Measurements from ENCODE around the gene SLC17A1.
"Not testable (repeated sequence)": the region's sequence is repeated elsewhere in the genome, so short reads cannot be mapped to it uniquely, and the experiment has no call there.

SLC17A1 gene

DNA sequence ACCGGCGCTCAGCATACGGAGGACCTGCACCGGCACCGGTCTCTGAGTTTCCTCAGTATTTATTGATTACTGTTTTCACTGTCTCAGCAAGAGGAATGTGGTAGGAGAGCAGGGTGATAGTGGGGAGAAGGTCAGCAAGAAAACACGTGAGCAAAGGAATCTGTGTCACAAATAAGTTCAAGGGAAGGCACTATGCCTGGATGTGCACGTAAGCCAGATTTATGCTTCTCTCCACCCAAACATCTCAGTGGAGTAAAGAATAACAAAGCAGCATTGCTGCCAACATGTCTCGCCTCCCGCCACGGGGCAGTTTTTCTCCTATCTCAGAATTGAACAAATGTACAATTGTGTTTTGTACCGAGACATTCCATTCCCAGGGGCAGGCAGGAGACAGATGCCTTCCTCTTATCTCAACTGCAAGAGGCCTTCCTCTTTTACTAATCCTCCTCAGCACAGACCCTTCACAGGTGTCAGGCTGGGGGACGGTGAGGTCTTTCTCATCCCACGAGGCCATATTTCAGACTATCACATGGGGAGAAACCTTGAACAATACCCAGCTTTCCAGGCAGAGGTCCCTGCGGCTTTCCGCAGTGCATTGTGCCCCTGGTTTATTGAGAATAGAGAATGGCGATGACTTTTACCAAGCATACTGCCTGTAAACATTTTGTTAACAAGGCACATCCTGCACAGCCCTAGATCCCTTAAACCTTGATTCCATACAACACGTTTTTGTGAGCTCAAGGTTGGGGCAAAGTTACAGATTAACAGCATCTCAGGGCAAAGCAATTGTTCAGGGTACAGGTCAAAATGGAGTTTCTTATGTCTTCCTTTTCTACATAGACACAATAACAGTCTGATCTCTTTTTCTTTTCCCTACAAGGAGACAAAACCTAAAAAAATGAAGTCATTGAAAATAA is 83.0 kb downstream of the SLC17A1 start:
- not testable (repeated sequence) for H3K9ac ChIP-seq (ENCODE audit: low read length); H3K27ac ChIP-seq (ENCODE audit: low read depth, low read length); H3K4me3 ChIP-seq (ENCODE audit: low read length); H3K4me1 ChIP-seq (ENCODE audit: control insufficient read depth, insufficient read depth, low read length); H3K36me3 ChIP-seq (ENCODE audit: control insufficient read depth, insufficient read depth, low read length); H3K27me3 ChIP-seq (ENCODE audit: control insufficient read depth, insufficient read depth, low read length)

DNA sequence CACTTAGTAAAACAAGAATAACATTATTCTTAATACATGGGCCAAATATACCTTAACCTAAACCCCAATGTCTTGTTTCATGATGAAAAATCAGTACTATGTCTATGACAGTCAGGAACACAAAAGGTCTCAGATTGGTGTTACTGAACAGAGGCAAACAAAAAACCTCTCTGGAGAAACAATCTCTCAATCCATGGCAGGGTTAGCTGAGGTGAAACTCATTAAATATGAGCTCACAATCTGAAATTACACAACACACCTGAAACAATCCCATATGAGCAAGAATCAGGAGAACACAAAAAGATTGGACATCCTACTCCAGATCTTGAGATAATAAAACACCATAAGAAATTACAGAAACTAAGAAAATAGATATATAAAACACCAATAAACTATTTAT is 83.8 kb downstream of the SLC17A1 start:
- H3K27ac ChIP-seq (ENCODE audit: low read depth, low read length) = no peak overlapping the region
- no peaks in the 10 kb centered on the region for H3K4me1 ChIP-seq (ENCODE audit: control insufficient read depth, insufficient read depth, low read length)

DNA sequence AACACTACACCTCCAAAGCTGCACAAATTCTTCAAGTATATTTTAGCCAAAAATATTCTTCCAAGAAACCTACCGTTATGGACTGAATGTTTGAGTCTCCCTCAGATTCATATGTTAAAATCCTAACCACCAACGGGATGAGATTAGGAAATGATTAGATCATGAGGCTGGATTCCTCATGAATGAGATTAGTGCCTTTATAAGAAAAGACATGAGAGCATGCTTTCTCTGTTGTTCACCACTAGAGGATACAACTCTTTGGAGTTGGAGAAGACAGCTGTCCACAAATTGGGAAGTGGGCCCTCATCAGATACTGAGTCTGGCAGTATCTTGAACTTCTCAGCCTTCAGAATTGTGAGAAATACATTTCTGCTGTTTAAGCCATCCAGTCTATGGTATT is 84.4 kb downstream of the SLC17A1 start:
- no peaks in the 10 kb centered on the region for H3K4me1 ChIP-seq (ENCODE audit: control insufficient read depth, insufficient read depth, low read length)
- no peak overlapping the region for H3K27ac ChIP-seq (ENCODE audit: low read depth, low read length)
- H3K36me3 ChIP-seq (ENCODE audit: control insufficient read depth, insufficient read depth, low read length) = no peaks in the 10 kb centered on the region
- no peak overlapping the region for H3K9ac ChIP-seq (ENCODE audit: low read length)
- H3K4me3 ChIP-seq (ENCODE audit: low read length) = no peak overlapping the region
- H3K27me3 ChIP-seq (ENCODE audit: control insufficient read depth, insufficient read depth, low read length) = no peaks in the 10 kb centered on the region

More for the DNA sequence above, 83.8 kb downstream of the SLC17A1 start:
- no peaks in the 10 kb centered on the region for H3K27me3 ChIP-seq (ENCODE audit: control insufficient read depth, insufficient read depth, low read length)
- H3K9ac ChIP-seq (ENCODE audit: low read length) = no peak overlapping the region
- no peaks in the 10 kb centered on the region for H3K36me3 ChIP-seq (ENCODE audit: control insufficient read depth, insufficient read depth, low read length)
- no peak overlapping the region for H3K4me3 ChIP-seq (ENCODE audit: low read length)

DNA sequence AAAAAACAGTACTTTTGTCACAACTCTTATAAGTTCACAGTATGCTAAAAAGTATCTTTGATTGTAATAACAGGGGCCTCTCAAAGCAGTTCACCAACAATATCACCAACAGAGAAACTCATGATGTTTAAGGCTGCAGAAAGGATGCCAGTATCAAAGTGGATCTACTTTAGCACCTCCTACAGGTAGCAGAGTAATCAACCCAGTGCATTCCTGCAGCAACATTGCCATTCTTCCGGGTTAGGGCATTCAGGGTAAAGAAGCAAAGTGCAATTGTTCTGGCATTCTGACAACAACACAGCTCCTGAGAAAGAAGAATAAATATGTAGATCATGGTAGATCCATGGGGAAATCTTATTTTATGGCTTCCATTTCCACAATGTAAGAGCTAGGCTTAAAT is 84.9 kb downstream of the SLC17A1 start:
- Histone ChIP-seq H3K4me1 (ENCODE audit: control insufficient read depth, insufficient read depth, low read length) (no peaks in the 10 kb centered on the region), H3K27ac (ENCODE audit: low read depth, low read length) (no peak overlapping the region), H3K4me3 (ENCODE audit: low read length) (no peak overlapping the region), H3K27me3 (ENCODE audit: control insufficient read depth, insufficient read depth, low read length) (no peaks in the 10 kb centered on the region), H3K9ac (ENCODE audit: low read length) (no peak overlapping the region), H3K36me3 (ENCODE audit: control insufficient read depth, insufficient read depth, low read length) (no peaks in the 10 kb centered on the region)

DNA sequence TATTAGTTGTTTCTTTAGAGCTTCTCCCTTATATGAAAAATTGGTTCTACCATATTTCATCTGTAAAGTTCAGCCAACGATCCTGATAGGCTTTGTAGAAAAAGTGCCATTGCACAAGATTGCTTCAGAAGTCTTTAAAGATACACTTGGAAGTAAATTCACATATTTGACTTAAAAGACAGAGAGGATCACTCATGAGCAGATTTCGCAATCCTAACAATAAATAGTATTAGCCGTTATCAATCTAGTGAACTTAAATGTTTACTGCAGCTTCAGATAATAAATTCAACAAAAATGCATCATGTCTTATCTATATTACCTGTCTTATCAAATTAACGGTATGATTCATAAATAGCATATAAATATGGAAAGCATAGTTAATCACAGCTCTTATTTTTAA is 86.0 kb downstream of the SLC17A1 start:
- no peaks in the 10 kb centered on the region for H3K4me1 ChIP-seq (ENCODE audit: control insufficient read depth, insufficient read depth, low read length)
- no peaks in the 10 kb centered on the region for H3K36me3 ChIP-seq (ENCODE audit: control insufficient read depth, insufficient read depth, low read length)

DNA sequence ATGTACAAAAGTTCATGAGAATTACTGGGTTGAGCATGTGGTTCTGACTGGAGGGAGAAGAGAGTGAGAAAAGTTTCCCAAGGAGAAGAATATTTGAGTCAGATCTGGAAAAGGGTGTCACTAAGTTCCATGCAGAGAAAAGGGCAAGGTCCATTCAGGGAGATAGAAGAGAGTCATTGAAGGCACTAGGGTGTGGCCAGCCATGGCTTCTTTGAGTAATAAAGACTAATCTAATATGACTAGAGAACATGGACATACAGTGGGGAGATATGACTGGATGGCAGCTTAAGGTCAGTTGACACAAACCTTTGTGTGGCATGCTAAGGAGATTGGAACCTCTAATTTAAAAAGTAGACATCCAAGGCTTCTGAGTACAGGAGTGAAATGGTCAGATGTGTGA is 88.0 kb downstream of the SLC17A1 start:
- Histone ChIP-seq H3K4me3 (ENCODE audit: low read length) (no peak overlapping the region), H3K27ac (ENCODE audit: low read depth, low read length) (no peak overlapping the region), H3K36me3 (ENCODE audit: control insufficient read depth, insufficient read depth, low read length) (no peaks in the 10 kb centered on the region), H3K4me1 (ENCODE audit: control insufficient read depth, insufficient read depth, low read length) (no peaks in the 10 kb centered on the region), H3K9ac (ENCODE audit: low read length) (no peak overlapping the region), H3K27me3 (ENCODE audit: control insufficient read depth, insufficient read depth, low read length) (no peaks in the 10 kb centered on the region)

More for the DNA sequence above, 86.0 kb downstream of the SLC17A1 start:
- Histone ChIP-seq H3K27me3 (ENCODE audit: control insufficient read depth, insufficient read depth, low read length) (no peaks in the 10 kb centered on the region), H3K27ac (ENCODE audit: low read depth, low read length) (no peak overlapping the region), H3K9ac (ENCODE audit: low read length) (no peak overlapping the region), H3K4me3 (ENCODE audit: low read length) (no peak overlapping the region)

DNA sequence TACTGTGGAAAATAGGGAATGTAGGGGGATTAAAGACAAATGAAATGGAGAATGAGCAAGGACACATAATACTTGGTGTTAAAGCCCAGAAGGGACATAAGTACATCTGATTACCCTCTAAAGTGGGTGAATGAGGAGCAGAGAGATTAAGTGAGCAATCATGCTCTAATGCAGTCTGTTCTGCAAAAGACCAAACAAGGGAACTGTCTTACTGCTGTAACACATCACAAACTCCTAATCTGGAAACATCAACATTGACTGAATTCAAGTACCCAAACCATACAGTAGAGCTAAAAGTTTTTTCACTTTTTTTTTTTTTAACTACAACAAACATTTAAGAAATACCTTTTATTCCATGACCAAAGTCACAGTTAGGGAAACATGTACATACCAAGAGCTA is 96.6 kb downstream of the SLC17A1 start:
- Histone ChIP-seq H3K4me3 (ENCODE audit: low read length) (no peak overlapping the region), H3K4me1 (ENCODE audit: control insufficient read depth, insufficient read depth, low read length) (no peaks in the 10 kb centered on the region), H3K9ac (ENCODE audit: low read length) (no peak overlapping the region), H3K27ac (ENCODE audit: low read depth, low read length) (no peak overlapping the region), H3K27me3 (ENCODE audit: control insufficient read depth, insufficient read depth, low read length) (no peaks in the 10 kb centered on the region), H3K36me3 (ENCODE audit: control insufficient read depth, insufficient read depth, low read length) (no peaks in the 10 kb centered on the region)
